Loucy (cell line): ENCODE results near the gene PATE4.
"Not testable (repeated sequence)": the region's sequence is repeated elsewhere in the genome, so short reads cannot be mapped to it uniquely, and the experiment has no call there.

ENCODE experiments used
- H2AFZ ChIP-seq: fragments of 200-600 bp; sonication (generic); 2 replicates; pipeline ENCODE4 v1.6.0; 2016; ENCODE audit warnings: antibody characterized with exemption, mild to moderate bottlenecking, low read length, moderate library complexity
- H3F3A ChIP-seq: fragments of 200-600 bp; 2 replicates; pipeline ENCODE4 v1.6.0; 2016; ENCODE audit warnings: antibody characterized with exemption, low read depth, mild to moderate bottlenecking
- H3K27me3 ChIP-seq: fragments of 200-600 bp; sonication (generic); 2 replicates; pipeline ENCODE4 v1.6.1; 2014; ENCODE audit warnings: low read length, mild to moderate bottlenecking; ENCODE audit not compliant: insufficient read depth, poor library complexity, severe bottlenecking
- H3K36me3 ChIP-seq: fragments of 200-600 bp; sonication (generic); 2 replicates; pipeline ENCODE4 v1.6.1; 2016; ENCODE audit warnings: low read length; ENCODE audit not compliant: insufficient read depth
- H3K4me1 ChIP-seq: fragments of 200-600 bp; sonication (generic); 2 replicates; pipeline ENCODE4 v1.5.1; 2014; ENCODE audit warnings: low read length, mild to moderate bottlenecking; ENCODE audit not compliant: insufficient read depth, poor library complexity, severe bottlenecking
- H3K4me2 ChIP-seq: fragments of 200-600 bp; sonication (generic); 2 replicates; pipeline ENCODE4 v1.6.0; 2014; ENCODE audit warnings: antibody characterized with exemption, low read length, low read depth, mild to moderate bottlenecking; ENCODE audit not compliant: poor library complexity, severe bottlenecking
- H3K4me3 ChIP-seq: fragments of 200-600 bp; sonication (generic); 2 replicates; pipeline ENCODE4 v1.5.1; 2014; ENCODE audit warnings: low read length, mild to moderate bottlenecking, mixed read lengths; ENCODE audit not compliant: poor library complexity, severe bottlenecking
- H3K79me2 ChIP-seq: fragments of 200-600 bp; sonication (generic); 2 replicates; pipeline ENCODE4 v1.6.1; 2014; ENCODE audit warnings: low read length; ENCODE audit not compliant: insufficient read depth
- H3K9ac ChIP-seq: fragments of 200-600 bp; sonication (generic); 2 replicates; pipeline ENCODE4 v1.6.0; 2014; ENCODE audit warnings: mild to moderate bottlenecking, low read depth, low read length, moderate library complexity; ENCODE audit not compliant: poor library complexity, severe bottlenecking
- H3K9me2 ChIP-seq: fragments of 200-600 bp; sonication (generic); replicated peaks from 2 replicates; pipeline ENCODE4 v1.6.1; 2016; ENCODE audit warnings: low read depth, low read length, mixed read lengths
- H3K9me3 ChIP-seq: fragments of 200-600 bp; sonication (generic); 2 replicates; pipeline ENCODE4 v1.6.1; 2014; ENCODE audit warnings: mild to moderate bottlenecking, antibody characterized with exemption, low read length, low read depth; ENCODE audit not compliant: insufficient read depth
- H4K20me1 ChIP-seq: fragments of 200-600 bp; sonication (generic); 2 replicates; pipeline ENCODE4 v1.6.0; 2014; ENCODE audit warnings: antibody characterized with exemption, low read length, mild to moderate bottlenecking; ENCODE audit not compliant: insufficient read depth, poor library complexity, severe bottlenecking
- CTCF ChIP-seq: fragments of 200-600 bp; sonication (generic); conservative IDR thresholded peaks from 2 replicates; pipeline ENCODE4 v1.5.1; 2014; ENCODE audit warnings: mild to moderate bottlenecking, antibody characterized with exemption, low read length
- EZH2phosphoT487 ChIP-seq: fragments of 200-600 bp; IDR thresholded peaks from 2 replicates; pipeline ENCODE4 v1.6.1; 2018; ENCODE audit warnings: antibody characterized with exemption, mild to moderate bottlenecking, moderate library complexity, borderline replicate concordance

PATE4 gene

GRCh38 chr11:125842321-125842948, 9.3 kb downstream of the PATE4 start:
- TF ChIP-seq EZH2phosphoT487 (no peak), CTCF (no peak)
- H4K20me1 ChIP-seq, result no peaks in the 10 kb centered on the region
- no peaks in the 10 kb centered on the region for H3K9me2 ChIP-seq
- no peaks in the 10 kb centered on the region for H3K36me3 ChIP-seq
- H3K79me2 ChIP-seq, result no peaks in the 10 kb centered on the region
- H3K9me3 ChIP-seq, result peaks cover 19% of the 10 kb centered on the region; the same call in 1 of the 2 replicates
- no peak overlapping the region for H3K9ac ChIP-seq
- H3F3A ChIP-seq, result no peaks in the 10 kb centered on the region
- H3K27me3 ChIP-seq, result no peaks in the 10 kb centered on the region
- no peak overlapping the region for H2AFZ ChIP-seq
- no peak overlapping the region for H3K4me3 ChIP-seq
- H3K4me2 ChIP-seq, result no peak overlapping the region
- H3K4me1 ChIP-seq, result no peaks in the 10 kb centered on the region

GRCh38 chr11:125846188-125846587, 13.1 kb downstream of the PATE4 start:
- H3K27me3 ChIP-seq, result no peaks in the 10 kb centered on the region
- TF ChIP-seq CTCF (no peak), EZH2phosphoT487 (no peak)
- no peak overlapping the region for H2AFZ ChIP-seq
- no peak overlapping the region for H3K4me2 ChIP-seq
- H3K36me3 ChIP-seq, result no peaks in the 10 kb centered on the region
- H4K20me1 ChIP-seq, result no peaks in the 10 kb centered on the region
- no peak overlapping the region for H3K9ac ChIP-seq
- H3K4me3 ChIP-seq, result no peak overlapping the region
- no peaks in the 10 kb centered on the region for H3F3A ChIP-seq
- no peaks in the 10 kb centered on the region for H3K4me1 ChIP-seq
- no peaks in the 10 kb centered on the region for H3K9me2 ChIP-seq
- peaks cover 19% of the 10 kb centered on the region; the same call in 1 of the 2 replicates for H3K9me3 ChIP-seq
- H3K79me2 ChIP-seq, result no peaks in the 10 kb centered on the region

GRCh38 chr11:125857670-125858069, 24.6 kb downstream of the PATE4 start:
- H3F3A ChIP-seq, H3K4me1 ChIP-seq, H3K4me2 ChIP-seq, H3K9ac ChIP-seq, H3K36me3 ChIP-seq, H2AFZ ChIP-seq, H3K79me2 ChIP-seq, H3K27me3 ChIP-seq, H3K9me2 ChIP-seq, H3K4me3 ChIP-seq, H3K9me3 ChIP-seq, H4K20me1 ChIP-seq: not testable (repeated sequence)

GRCh38 chr11:125862786-125863185, 29.7 kb downstream of the PATE4 start:
- H3K36me3 ChIP-seq, H3K4me2 ChIP-seq, H3K4me1 ChIP-seq, H3K9me2 ChIP-seq, H4K20me1 ChIP-seq, H3K79me2 ChIP-seq, H3F3A ChIP-seq, H3K9ac ChIP-seq, H3K27me3 ChIP-seq, H3K9me3 ChIP-seq, H2AFZ ChIP-seq, H3K4me3 ChIP-seq: not testable (repeated sequence)

GRCh38 chr11:125865354-125865753, 32.2 kb downstream of the PATE4 start:
- H2AFZ ChIP-seq, H3K4me1 ChIP-seq, H3K4me3 ChIP-seq: not testable (repeated sequence)

More at GRCh38 chr11:125865354-125865753, 32.2 kb downstream of the PATE4 start:
- H3F3A ChIP-seq, H3K36me3 ChIP-seq, H3K9me3 ChIP-seq, H3K9ac ChIP-seq, H3K4me2 ChIP-seq, H3K9me2 ChIP-seq, H3K27me3 ChIP-seq, H3K79me2 ChIP-seq, H4K20me1 ChIP-seq: not testable (repeated sequence)
